GM19240 (cell line): ENCODE data around the gene MXI1.

Experiments used
- DNase-seq: peaks from one replicate; pipeline ENCODE4 v3.0.0; 2011; ENCODE audit warnings: low spot score; ENCODE audit not compliant: insufficient read length

MXI1 gene

GRCh38 chr10:110207011-110207804 is at the start of gene MXI1:
Gene MXI1 (plus strand): TSS chr10:110207605. CDS start chr10:110207809, 204 bp downstream.
- DNase-seq = no peak

GRCh38 chr10:110158051-110159005 is 49.1 kb upstream of the MXI1 start:
- no peak for DNase-seq

GRCh38 chr10:110160081-110160480 is 47.3 kb upstream of the MXI1 start:
- no peak for DNase-seq

- no peak for DNase-seq
These were observed 46.9 kb upstream of the MXI1 start for GRCh38 chr10:110160522-110160921.

- no peak for DNase-seq
These were observed 44.7 kb upstream of the MXI1 start for GRCh38 chr10:110162741-110163145.

- DNase-seq = no peak
These were observed 44.1 kb upstream of the MXI1 start for GRCh38 chr10:110163192-110163773.

GRCh38 chr10:110163841-110164240 is 43.6 kb upstream of the MXI1 start:
- no peak for DNase-seq

- no peak for DNase-seq
These were observed 42.2 kb upstream of the MXI1 start for GRCh38 chr10:110165239-110165638.

GRCh38 chr10:110167149-110167548 is 40.3 kb upstream of the MXI1 start:
- no peak for DNase-seq

GRCh38 chr10:110168601-110169481 is 38.6 kb upstream of the MXI1 start:
- no peak for DNase-seq

- no peak for DNase-seq
These were observed 37.8 kb upstream of the MXI1 start for GRCh38 chr10:110169586-110169985.

GRCh38 chr10:110170142-110170971 is 37.0 kb upstream of the MXI1 start:
- no peak for DNase-seq

GRCh38 chr10:110171032-110171431 is 36.4 kb upstream of the MXI1 start:
- no peak for DNase-seq

- DNase-seq = no peak
These were observed 35.2 kb upstream of the MXI1 start for GRCh38 chr10:110172155-110172554.

GRCh38 chr10:110174201-110174600 is 33.2 kb upstream of the MXI1 start:
- no peak for DNase-seq

GRCh38 chr10:110174816-110175215 is 32.6 kb upstream of the MXI1 start:
- no peak for DNase-seq

GRCh38 chr10:110175406-110175805 is 32.0 kb upstream of the MXI1 start:
- DNase-seq = no peak

- DNase-seq = no peak
These were observed 31.0 kb upstream of the MXI1 start for GRCh38 chr10:110176141-110177030.

GRCh38 chr10:110179220-110179619 is 28.2 kb upstream of the MXI1 start:
- DNase-seq = no peak
